AG04450 (cell line): ENCODE results near the gene VMP1. TPM values are rescaled to one million over a fixed set of nuclear protein-coding genes. Genes with fewer than 3 reads are reported as not detected.
"Not testable (repeated sequence)": the region's sequence is repeated elsewhere in the genome, so short reads cannot be mapped to it uniquely, and the experiment has no call there.

Source experiments
- CTCF ChIA-PET: fragments of 300-600, 350-600 bp; formaldehyde crosslinking; extraction: SDS; loops from one replicate; lab custom pipeline; 2022; ENCODE audit warnings: antibody characterized with exemption, inconsistent platforms; lab: Charles Lee
- POLR2A ChIA-PET: fragments of 350-600 bp; formaldehyde crosslinking; extraction: SDS; loops from one replicate; lab custom pipeline; 2021; ENCODE audit warnings: antibody characterized with exemption, inconsistent platforms; lab: Yijun Ruan, JAX
- DNase-seq: peaks from one replicate; pipeline ENCODE4 v3.0.0-alpha.2; 2011; ENCODE audit warnings: low read depth, low spot score
- H3K27ac ChIP-seq: one replicate; pipeline ENCODE4 v1.5.1; 2012; ENCODE audit warnings: low read depth, low read length, control low read depth
- H3K27me3 ChIP-seq: one replicate; pipeline ENCODE4 v1.6.0; 2012; ENCODE audit warnings: low read length; ENCODE audit not compliant: control insufficient read depth, insufficient read depth
- H3K4me3 ChIP-seq: 2 replicates; pipeline ENCODE4 v1.5.1; 2011; ENCODE audit warnings: mild to moderate bottlenecking, low read depth, low read length, control low read depth
- H3K9me3 ChIP-seq: 2 replicates; pipeline ENCODE4 v1.5.1; 2012; ENCODE audit warnings: low read length; ENCODE audit not compliant: control insufficient read depth, insufficient read depth
- CTCF ChIP-seq: IDR thresholded peaks from 2 replicates; pipeline ENCODE4 v1.5.1; 2011; ENCODE audit warnings: low read depth, low read length, control low read depth, inconsistent platforms
- polyA plus RNA-seq: library from polyadenylated mRNA; depleted of rRNA; stranded (reverse); fragments of >200 nt; gene quantifications from 2 replicates; pipeline ENCODE4 v1.2.3, GENCODE V29; 2011

VMP1 gene
- polyA plus RNA-seq, 1 experiment, result 196 TPM

GRCh38 chr17:59848778-59849177 is 141.3 kb downstream of the VMP1 start:
- no peak for TF ChIP-seq CTCF
- CTCF ChIA-PET, result interaction anchor here (3.5 kb wide), 1 partner anchor 11 kb away, joined by 24 read pairs; no protein-coding TSS in a partner anchor
- peak overlapping the region; percentile 31 for H3K27ac ChIP-seq

GRCh38 chr17:59850311-59850710 is 142.9 kb downstream of the VMP1 start:
- H3K9me3 ChIP-seq, H3K27ac ChIP-seq, H3K4me3 ChIP-seq, H3K27me3 ChIP-seq, DNase-seq, POLR2A ChIA-PET: not testable (repeated sequence)
- CTCF ChIA-PET, result interaction anchor here (0.7 kb wide), 2 partner anchors 11 to 194 kb away, joined by 3 read pairs; no protein-coding TSS in a partner anchor

More at GRCh38 chr17:59848778-59849177, 141.3 kb downstream of the VMP1 start:
- DNase-seq, result no peak
- Histone ChIP-seq H3K27me3 (no peaks in the 10 kb centered on the region), H3K4me3 (no peak overlapping the region), H3K9me3 (no peaks in the 10 kb centered on the region)
- POLR2A ChIA-PET, result no interaction called here

GRCh38 chr17:59851439-59852375 is 144.3 kb downstream of the VMP1 start:
- no peaks in the 10 kb centered on the region for H3K9me3 ChIP-seq
- TF ChIP-seq CTCF, result no peak
- DNase-seq, result peak; percentile 98
- H3K27me3 ChIP-seq, result no peaks in the 10 kb centered on the region
- H3K4me3 ChIP-seq, result no peak overlapping the region
- ChIA-PET CTCF (no interaction called here), POLR2A (interaction anchor here (1.1 to 1.9 kb wide), 3 partner anchors 10 to 66 kb away, joined by 5 to 7 read pairs (median 5); no protein-coding TSS in a partner anchor)
- H3K27ac ChIP-seq, result peak overlapping the region; percentile 92

- POLR2A ChIA-PET, result interaction anchor here (0.6 to 1.8 kb wide), 5 partner anchors 9 to 682 kb away, joined by 3 to 16 read pairs (median 4); no protein-coding TSS in a partner anchor
- H3K9me3 ChIP-seq, H3K27me3 ChIP-seq, H3K4me3 ChIP-seq, DNase-seq: not testable (repeated sequence)
- peak overlapping the region; percentile 92 for H3K27ac ChIP-seq
- CTCF ChIA-PET, result interaction anchor here (1.0 kb wide), 1 partner anchor 91 kb away, joined by 3 read pairs; no protein-coding TSS in a partner anchor
Measured at GRCh38 chr17:59852847-59853167, 145.4 kb downstream of the VMP1 start.

- CTCF ChIA-PET, result interaction anchor here (0.9 to 1.0 kb wide), 2 partner anchors 68 to 91 kb away, joined by 3 read pairs; no protein-coding TSS in a partner anchor
- POLR2A ChIA-PET, result interaction anchor here (0.6 to 1.8 kb wide), 7 partner anchors 10 to 683 kb away, joined by 3 to 16 read pairs (median 4); no protein-coding TSS in a partner anchor
- TF ChIP-seq CTCF, result peak; percentile 67
- peak overlapping the region; percentile 92 for H3K27ac ChIP-seq
- H3K4me3 ChIP-seq, result no peak overlapping the region
- no peaks in the 10 kb centered on the region for H3K27me3 ChIP-seq
- peak; percentile 97 for DNase-seq
- no peaks in the 10 kb centered on the region for H3K9me3 ChIP-seq
Measured at GRCh38 chr17:59853168-59853918, 145.9 kb downstream of the VMP1 start.

GRCh38 chr17:59853919-59854729 is 146.7 kb downstream of the VMP1 start:
- CTCF ChIA-PET, result interaction anchor here (0.7 to 1.0 kb wide), 3 partner anchors 68 to 182 kb away, joined by 3 read pairs; no protein-coding TSS in a partner anchor
- H3K4me3 ChIP-seq, H3K27me3 ChIP-seq, DNase-seq, H3K9me3 ChIP-seq: not testable (repeated sequence)
- POLR2A ChIA-PET, result interaction anchor here (0.6 to 1.8 kb wide), 6 partner anchors 10 to 100 kb away, joined by 4 to 16 read pairs (median 6); no protein-coding TSS in a partner anchor
- H3K27ac ChIP-seq, result peak overlapping the region; percentile 92
